Germinal center (tissue), 1 donor: ENCODE data around the gene FMO3.

Source experiments
- DNase-seq: peaks from one replicate; pipeline ENCODE4 v3.0.0; 2012; ENCODE audit warnings: mixed read lengths, low spot score

Gene FMO3

DNA sequence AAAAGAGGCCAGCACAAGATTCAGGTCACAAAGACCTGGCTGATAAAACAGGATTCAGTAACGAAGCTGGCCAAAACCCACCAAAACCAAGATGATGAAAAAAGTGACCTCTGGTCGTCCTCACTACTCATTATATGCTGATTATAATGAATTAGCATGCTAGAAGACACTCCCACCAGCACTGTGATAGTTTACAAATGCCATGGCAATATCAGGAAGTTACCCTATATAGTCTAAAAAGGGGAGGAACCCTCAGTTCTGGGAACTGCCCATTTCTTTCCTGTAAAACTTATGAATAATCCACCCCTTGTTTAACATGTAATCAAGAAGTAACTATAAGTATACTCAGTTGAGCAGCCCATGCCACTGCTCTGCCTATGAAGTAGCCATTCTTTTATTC lies 68.4 kb downstream of the FMO3 start:
- no peak for DNase-seq

DNA sequence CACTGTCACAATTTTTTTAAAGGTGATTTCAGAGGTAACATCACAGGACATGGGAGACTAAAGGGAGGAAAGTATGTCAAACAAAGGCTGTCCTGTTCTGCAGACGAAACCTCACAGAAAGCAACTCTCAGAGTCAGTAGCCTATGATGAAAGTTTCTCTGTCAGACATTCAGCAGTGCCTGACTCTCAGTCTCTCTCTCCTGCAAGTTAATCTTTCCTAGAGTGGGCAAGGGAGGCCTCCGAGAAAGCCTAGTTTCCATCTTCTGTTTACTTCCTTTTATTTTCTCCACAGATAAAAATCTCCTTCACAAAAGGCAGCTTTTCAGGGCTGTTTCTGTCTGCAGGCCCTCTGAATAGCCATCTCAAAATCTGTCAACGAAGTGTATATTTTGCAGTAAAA lies 69.5 kb downstream of the FMO3 start:
- DNase-seq: no peak

DNA sequence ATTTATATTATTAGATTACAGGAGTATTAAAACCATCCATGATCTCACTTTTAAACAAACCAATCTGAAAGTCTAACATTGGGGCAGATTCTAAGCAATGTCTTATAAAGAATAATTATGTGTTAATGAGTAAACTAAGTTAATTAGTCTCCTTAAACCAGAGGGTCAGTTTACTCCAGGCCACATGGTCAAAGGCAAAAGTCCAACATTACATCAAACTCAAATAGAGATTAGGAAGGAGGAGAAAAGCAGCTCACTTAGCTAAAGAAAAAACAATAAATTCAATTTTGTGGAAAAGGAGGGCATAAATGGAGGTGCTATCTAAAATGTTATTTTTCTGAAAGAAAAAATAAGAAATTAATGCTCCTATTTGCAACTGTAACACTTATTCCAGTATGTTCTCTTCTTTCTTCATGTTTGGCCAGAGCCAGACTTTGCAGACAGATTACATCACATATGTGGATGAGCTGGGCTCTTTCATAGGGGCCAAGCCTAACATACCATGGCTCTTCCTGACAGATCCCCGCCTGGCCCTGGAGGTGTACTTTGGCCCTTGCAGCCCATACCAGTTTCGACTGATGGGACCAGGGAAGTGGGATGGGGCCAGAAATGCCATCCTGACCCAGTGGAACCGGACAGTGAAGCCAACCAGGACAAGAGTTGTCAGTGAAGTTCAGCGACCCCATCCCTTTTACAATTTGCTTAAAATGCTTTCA lies 70.1 kb downstream of the FMO3 start:
- DNase-seq: no peak

DNA sequence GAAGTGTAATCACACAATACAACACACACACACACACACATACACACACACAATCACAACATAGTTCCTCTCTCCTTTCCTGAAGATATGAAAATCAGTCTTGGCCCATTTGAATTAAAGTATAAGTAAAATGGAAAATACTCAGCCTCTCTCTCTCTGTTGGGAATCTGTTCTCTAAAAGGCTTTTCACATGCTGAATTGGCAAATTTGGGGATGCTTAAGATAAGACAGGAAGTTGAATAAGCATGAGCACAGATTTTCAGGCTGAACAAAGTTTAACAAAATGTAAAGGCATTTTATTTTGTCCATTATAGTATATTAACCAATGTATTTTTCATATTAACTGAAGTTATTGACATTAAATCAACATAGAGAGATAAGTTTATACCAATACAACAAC lies 70.7 kb downstream of the FMO3 start:
- DNase-seq: no peak

DNA sequence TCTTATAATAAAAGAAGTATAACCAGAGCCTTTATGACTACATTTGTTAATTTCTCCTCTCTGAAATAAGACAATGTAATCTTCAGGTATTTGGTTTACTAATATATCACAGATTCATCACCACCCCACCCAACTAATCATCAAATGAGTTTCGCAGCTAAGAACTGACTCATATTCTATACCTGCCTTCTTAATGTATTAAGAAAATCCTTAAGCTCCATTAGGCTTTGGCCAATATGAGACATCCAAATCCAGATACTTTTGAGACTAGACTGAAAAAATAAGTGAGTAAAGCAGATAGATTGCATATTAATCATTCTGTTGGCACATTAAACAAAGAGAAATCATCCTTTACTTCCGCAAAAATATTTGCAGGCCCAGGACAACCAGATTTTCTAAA lies 75.7 kb downstream of the FMO3 start:
- no peak for DNase-seq
